HG02852 (cell line): ENCODE results near the gene TMEM209.
A peak's percentile ranks its signal among the peaks of the same experiment; 100 is the strongest.

Source experiments
- ATAC-seq: cut with Tn5 transposase; IDR thresholded peaks from one replicate; pipeline ENCODE4 v1.9.1; 2021; ENCODE audit warnings: mild to moderate bottlenecking, moderate library complexity; ENCODE audit not compliant: unreplicated experiment

TMEM209 gene

GRCh38 chr7:130145424-130146100 lies 59.6 kb downstream of the TMEM209 start:
- ATAC-seq = no peak

GRCh38 chr7:130144312-130145171 lies 60.7 kb downstream of the TMEM209 start:
- ATAC-seq = no peak

- no peak for ATAC-seq
These were observed 61.3 kb downstream of the TMEM209 start for GRCh38 chr7:130143986-130144311.

DNA sequence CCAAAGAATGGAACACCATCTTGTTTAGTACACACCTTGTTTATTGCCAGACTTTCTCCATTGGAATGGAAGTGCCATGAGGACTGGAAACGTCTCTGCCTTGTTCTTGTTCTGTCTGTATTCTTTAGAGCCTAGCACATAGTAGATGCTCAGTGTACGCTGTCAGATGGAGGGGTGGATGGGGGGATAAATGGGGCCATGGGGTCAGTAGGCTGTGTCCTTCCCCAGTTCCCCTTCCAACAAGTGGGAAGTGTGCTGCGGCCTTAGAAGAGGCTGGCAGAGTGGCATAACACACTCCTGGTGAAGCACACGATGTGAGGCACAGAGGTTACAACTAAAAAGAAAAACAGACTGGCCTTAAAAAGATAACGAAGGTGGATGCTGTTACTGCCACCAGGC lies 61.9 kb downstream of the TMEM209 start:
- no peak for ATAC-seq

DNA sequence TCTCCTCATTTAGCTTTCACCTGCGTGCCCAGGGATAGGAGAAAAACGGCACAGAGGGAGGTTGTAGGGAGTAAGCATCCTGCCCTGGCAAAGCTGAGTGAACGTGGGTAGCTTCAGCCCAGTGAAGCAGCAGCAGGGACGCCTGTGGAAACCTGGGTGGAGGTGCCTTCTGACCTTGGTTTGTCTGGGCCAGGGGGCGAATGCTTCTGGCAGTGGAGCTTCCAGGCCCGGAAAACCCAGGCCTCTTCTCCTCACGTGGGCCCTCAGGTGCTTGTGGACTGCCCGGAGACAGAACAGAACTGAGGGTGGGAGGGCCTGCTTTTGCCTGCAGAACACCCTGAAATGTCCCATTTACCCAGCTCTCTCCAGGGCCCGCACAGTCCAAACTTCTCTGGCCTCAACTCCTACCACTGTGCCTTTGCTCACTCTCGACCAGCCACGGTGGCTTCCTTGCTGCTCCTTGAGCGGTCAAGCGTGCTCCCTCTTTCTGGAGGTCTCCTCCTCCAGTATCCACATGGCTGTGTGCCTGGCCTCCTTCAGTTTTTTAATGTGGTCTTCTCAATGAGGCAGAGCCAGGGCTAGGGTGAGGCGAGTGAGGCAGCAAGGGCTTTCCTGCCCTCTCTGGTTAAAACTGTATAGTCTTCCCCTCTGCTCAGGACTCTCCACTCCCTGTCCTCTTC lies 62.4 kb downstream of the TMEM209 start:
- no peak for ATAC-seq

- ATAC-seq = no peak
These were observed 63.1 kb downstream of the TMEM209 start for GRCh38 chr7:130141884-130142653.

DNA sequence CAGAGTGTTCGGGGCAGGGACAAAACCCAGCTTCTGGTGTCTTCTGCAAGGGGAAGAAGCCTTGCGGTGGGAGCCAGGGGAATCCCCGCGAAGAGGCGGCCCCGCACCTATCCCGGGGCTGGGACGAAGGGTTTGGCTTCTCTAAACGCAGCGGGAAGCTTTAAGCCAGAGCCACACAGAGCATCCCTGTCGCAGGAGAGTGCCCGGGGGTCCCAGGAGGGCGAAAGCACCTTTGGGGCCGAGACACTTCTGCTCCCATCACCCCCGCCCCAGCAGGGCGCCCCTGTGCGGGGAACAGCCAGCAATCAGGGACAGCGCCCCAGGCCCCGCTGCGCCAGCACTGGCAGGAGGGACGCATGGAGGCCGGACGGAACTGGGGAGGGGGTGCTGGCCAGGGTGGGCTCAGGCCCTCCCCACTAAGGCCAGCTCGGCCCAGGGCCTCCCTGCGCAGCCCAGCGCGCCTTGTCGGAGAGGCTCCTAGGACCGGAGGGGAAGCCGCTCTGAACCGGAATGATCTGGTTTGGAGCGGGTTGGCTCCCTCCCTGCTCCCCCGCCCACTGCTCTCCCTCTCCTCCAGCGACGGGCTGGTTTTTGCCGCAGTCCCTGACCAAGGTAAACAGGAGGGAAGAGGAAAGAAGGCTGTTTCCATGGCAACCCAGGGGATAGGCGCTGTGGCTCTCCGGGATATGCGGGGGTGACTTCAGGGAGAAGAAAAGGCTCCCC lies 63.9 kb downstream of the TMEM209 start:
- peak; percentile 54 for ATAC-seq

- ATAC-seq = no peak
These were observed 64.5 kb downstream of the TMEM209 start for GRCh38 chr7:130140551-130141160.

DNA sequence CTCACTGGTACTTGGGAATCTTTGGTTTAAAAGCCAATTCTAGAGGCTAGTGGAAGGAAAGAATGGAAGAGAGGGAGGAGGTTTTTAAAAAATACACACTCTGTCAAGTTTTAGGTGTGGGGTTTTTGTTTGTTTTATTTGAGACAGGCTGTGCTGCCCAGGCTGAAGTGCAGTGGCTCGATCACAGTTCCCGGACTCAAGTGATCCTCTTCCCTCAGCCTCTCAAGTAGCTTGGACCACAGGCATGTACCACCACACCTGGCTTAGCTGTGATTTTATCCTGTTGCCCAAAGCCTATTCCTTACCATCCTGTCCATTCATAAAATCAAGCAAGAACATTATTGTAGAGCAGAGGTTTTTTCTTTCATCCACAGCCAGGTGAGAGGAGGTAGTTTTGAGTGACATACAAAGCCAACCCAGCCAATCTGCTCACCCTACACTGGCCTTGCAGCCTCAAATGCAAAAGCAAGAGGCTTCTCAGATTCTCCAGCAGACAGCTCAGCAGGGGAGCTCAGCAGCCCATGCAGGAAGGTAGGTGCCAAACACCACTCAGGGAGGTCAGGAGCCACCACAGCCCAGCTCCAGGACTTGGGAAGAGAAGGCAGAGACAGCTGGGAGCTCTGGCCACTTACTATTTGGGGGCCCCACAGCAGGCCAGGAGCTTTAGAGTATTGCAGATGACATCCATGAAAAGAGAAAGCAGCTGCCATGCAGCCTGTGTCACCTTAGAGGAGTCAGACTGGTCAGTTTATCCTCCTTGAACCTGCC lies 65.8 kb downstream of the TMEM209 start:
- no peak for ATAC-seq

DNA sequence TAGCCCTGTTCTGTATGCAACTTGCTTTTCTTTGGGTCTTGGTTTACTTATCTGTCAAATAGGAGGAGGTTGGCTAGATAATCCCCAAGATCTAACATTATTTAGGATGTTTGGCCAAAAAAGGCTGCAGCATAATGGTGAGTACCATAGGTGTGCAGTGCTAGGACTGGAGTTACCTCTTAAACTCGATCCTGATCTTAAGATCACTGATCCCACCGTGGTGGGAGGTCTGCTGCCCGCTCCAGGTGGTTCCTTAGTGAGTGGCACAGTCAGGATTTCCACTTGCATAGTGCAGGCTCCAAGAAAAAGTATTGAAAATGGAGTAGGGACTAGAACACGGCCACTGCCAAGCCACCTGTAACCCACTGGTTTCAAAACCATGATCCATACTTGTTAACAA lies 68.0 kb downstream of the TMEM209 start:
- ATAC-seq = no peak

GRCh38 chr7:130136579-130137167 lies 68.5 kb downstream of the TMEM209 start:
- no peak for ATAC-seq

- ATAC-seq = no peak
These were observed 69.7 kb downstream of the TMEM209 start for GRCh38 chr7:130135208-130136205.

- no peak for ATAC-seq
These were observed 70.5 kb downstream of the TMEM209 start for GRCh38 chr7:130134726-130135125.

DNA sequence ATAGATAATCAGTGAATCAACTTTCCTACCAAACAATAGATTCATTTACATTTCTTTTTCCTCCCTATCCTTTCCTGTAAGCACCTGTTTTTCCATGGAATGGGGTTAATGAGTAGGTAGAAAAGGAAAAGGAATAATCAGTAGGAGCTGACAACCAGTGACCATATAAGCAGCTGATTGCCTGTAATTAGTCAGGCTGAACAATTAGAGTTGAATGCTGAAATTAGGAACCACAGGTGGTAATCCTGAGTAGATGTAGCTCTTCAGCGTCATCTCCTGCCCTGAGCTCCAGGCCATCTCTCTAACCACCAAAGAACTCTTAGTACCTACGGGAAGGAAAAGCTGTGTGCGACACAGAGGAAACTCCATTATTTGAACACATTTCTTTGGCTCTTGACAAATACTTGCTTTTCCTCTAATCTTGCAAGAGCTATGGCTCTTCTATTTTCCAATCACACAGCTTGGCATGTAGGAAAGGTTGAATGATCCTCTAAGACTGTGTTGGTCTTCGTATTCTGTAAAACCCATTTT lies 71.0 kb downstream of the TMEM209 start:
- no peak for ATAC-seq

- ATAC-seq = no peak
These were observed 72.0 kb downstream of the TMEM209 start for GRCh38 chr7:130133029-130133782.

DNA sequence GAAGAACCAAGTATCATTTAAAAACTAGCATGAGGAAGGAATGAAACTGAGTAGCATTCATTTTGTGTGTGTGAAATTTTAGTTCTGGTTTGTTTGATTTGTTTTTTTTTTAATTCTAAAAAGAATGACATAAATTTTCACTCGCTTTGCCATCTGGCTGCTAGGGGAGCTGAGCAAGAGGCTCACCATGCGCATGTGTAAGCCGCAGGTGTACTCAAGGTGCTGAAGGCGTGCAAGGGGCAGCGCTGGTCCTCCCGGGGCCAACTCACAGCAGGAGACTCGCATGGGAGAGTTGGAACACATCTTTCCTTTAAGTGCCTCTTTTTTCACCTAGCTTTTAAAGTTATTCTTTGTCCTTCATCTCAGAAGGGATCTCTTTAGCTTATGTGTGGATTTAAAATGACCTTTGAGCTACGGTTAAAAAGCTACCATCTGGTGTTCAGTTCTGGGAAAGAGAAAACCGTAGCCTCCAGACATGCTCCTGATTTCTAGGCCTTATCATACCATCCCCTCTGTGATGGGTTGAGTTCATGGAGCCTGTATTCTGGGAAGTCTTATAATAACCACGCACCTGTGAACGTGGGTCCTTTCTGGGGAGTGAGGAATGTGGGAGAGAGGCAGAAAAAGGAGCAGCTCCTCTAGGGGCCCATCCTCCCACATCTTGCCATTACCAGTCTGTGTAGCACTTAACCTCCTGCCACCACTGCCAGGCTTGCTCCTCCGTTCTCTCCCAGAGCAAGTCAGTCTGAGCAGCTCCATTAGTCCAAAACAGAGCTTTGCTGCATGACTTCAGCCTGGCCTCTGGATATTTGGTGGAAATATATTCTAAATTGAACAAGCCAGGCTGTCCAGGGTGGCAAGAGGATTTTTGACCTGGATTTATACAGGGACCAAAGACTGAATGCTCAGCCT lies 73.0 kb downstream of the TMEM209 start:
- no peak for ATAC-seq
